IMR-90 (cell line): Measurements from ENCODE around the gene AGK. TPM values are rescaled to one million over a fixed set of nuclear protein-coding genes. Genes with fewer than 3 reads are reported as not detected.

Experiments used
- ATAC-seq: fragments of 200-7000 bp; cut with Tn5 transposase; 2 replicates; pipeline ENCODE4 v1.9.1; 2020; ENCODE audit warnings: low read depth, mild to moderate bottlenecking, moderate library complexity
- BruUV-seq: library from RNA; stranded (reverse); fragments of 400-500 nt; replicated peaks from 2 replicates; lab custom pipeline; 2021; lab: Mats Ljungman, UMichigan
- CTCF ChIA-PET: fragments of 300-600 bp; formaldehyde crosslinking; extraction: SDS; loops from one replicate; lab custom pipeline; 2021; ENCODE audit warnings: antibody characterized with exemption; lab: Yijun Ruan, JAX
- POLR2A ChIA-PET: fragments of 300-600 bp; sonication (Branson Sonifier 250); formaldehyde crosslinking; loops from one replicate; lab custom pipeline; 2022; ENCODE audit warnings: antibody characterized with exemption; ENCODE audit not compliant: unreplicated experiment; lab: Charles Lee
- DNase-seq: peaks from one replicate; pipeline ENCODE4 v3.0.0; 2013
- H2AFZ ChIP-seq: replicated peaks from 2 replicates; pipeline ENCODE3; 2013; ENCODE audit warnings: low read length, mild to moderate bottlenecking; ENCODE audit not compliant: poor library complexity
- H2AK5ac ChIP-seq: 2 replicates; pipeline ENCODE4 v1.6.1; 2013; ENCODE audit warnings: low read depth, low read length, inconsistent platforms
- H2AK9ac ChIP-seq: replicated peaks from 2 replicates; pipeline ENCODE3; 2013; ENCODE audit warnings: mild to moderate bottlenecking, low read depth, low read length, moderate library complexity; ENCODE audit not compliant: poor library complexity
- H2BK120ac ChIP-seq: 2 replicates; pipeline ENCODE4 v1.6.1; 2013; ENCODE audit warnings: low read depth, low read length, inconsistent platforms
- H2BK15ac ChIP-seq: 3 replicates; pipeline ENCODE4 v1.6.1; 2013; ENCODE audit warnings: low read depth, low read length, inconsistent platforms
- H2BK20ac ChIP-seq: 2 replicates; pipeline ENCODE4 v1.6.1; 2013; ENCODE audit warnings: low read depth, mild to moderate bottlenecking, inconsistent platforms, low read length, moderate library complexity
- H2BK5ac ChIP-seq: 2 replicates; pipeline ENCODE4 v1.6.1; 2013; ENCODE audit warnings: mild to moderate bottlenecking, low read depth, low read length, inconsistent platforms; ENCODE audit not compliant: poor library complexity, severe bottlenecking
- H3K14ac ChIP-seq: replicated peaks from 2 replicates; pipeline ENCODE4 v1.6.1; 2013; ENCODE audit warnings: low read depth, low read length, inconsistent platforms
- H3K18ac ChIP-seq: 2 replicates; pipeline ENCODE4 v1.6.1; 2013; ENCODE audit warnings: low read depth, low read length, control low read depth
- H3K23ac ChIP-seq: 2 replicates; pipeline ENCODE4 v1.6.1; 2013; ENCODE audit warnings: low read depth, low read length, inconsistent platforms
- H3K27ac ChIP-seq: 2 replicates; pipeline ENCODE4 v1.5.1; 2013; ENCODE audit warnings: mild to moderate bottlenecking, control low read depth, low read length; ENCODE audit not compliant: insufficient read depth
- H3K27me3 ChIP-seq: 2 replicates; pipeline ENCODE4 v1.6.1; 2013; ENCODE audit warnings: low read length; ENCODE audit not compliant: control insufficient read depth, insufficient read depth
- H3K36me3 ChIP-seq: 2 replicates; pipeline ENCODE4 v1.6.1; 2013; ENCODE audit warnings: low read length, mixed read lengths; ENCODE audit not compliant: control insufficient read depth, insufficient read depth
- H3K4ac ChIP-seq: 2 replicates; pipeline ENCODE4 v1.6.1; 2013; ENCODE audit warnings: low read depth, low read length, inconsistent platforms
- H3K4me1 ChIP-seq: 2 replicates; pipeline ENCODE4 v1.6.1; 2013; ENCODE audit warnings: low read length, mixed read lengths; ENCODE audit not compliant: control insufficient read depth, insufficient read depth
- H3K4me2 ChIP-seq: 2 replicates; pipeline ENCODE4 v1.6.1; 2013; ENCODE audit warnings: low read depth, mild to moderate bottlenecking, control low read depth, low read length, moderate library complexity
- H3K4me3 ChIP-seq: 2 replicates; pipeline ENCODE4 v1.5.1; 2013; ENCODE audit warnings: low read depth, mild to moderate bottlenecking, control low read depth, low read length, moderate library complexity; ENCODE audit not compliant: insufficient read depth
- H3K56ac ChIP-seq: 2 replicates; pipeline ENCODE4 v1.6.1; 2013; ENCODE audit warnings: low read length, inconsistent platforms; ENCODE audit not compliant: insufficient read depth; ENCODE audit errors: extremely low read depth
- H3K79me1 ChIP-seq, 2 experiments: 2 replicates each; pipeline ENCODE4 v1.6.1; 2013; ENCODE audit warnings: low read length in 2 of 2, inconsistent platforms in 1 of 2, low read depth in 1 of 2
- H3K9ac ChIP-seq: 2 replicates; pipeline ENCODE4 v1.6.1; 2013; ENCODE audit warnings: low read depth, low read length, control low read depth
- H3K9me1 ChIP-seq: 2 replicates; pipeline ENCODE4 v1.6.1; 2013; ENCODE audit warnings: low read length, inconsistent platforms; ENCODE audit not compliant: insufficient read depth
- H3K9me3 ChIP-seq: 2 replicates; pipeline ENCODE4 v1.6.1; 2013; ENCODE audit warnings: low read length; ENCODE audit not compliant: control insufficient read depth, insufficient read depth
- H4K20me1 ChIP-seq: 2 replicates; pipeline ENCODE4 v1.6.1; 2013; ENCODE audit warnings: low read length, inconsistent platforms; ENCODE audit not compliant: insufficient read depth
- H4K5ac ChIP-seq: 2 replicates; pipeline ENCODE4 v1.6.1; 2013; ENCODE audit warnings: mild to moderate bottlenecking, low read depth, low read length, control low read depth
- H4K8ac ChIP-seq, 2 experiments: 2 replicates each; pipeline ENCODE4 v1.6.1; 2013; ENCODE audit warnings: low read depth in 2 of 2, low read length in 2 of 2, control low read depth in 1 of 2, inconsistent platforms in 1 of 2
- H4K91ac ChIP-seq: 2 replicates; pipeline ENCODE4 v1.6.1; 2013; ENCODE audit warnings: low read depth, low read length, inconsistent platforms; ENCODE audit not compliant: insufficient read depth
- BHLHE40 ChIP-seq: fragments of 150-350 bp; IDR thresholded peaks from 2 replicates; pipeline ENCODE4 v1.6.1; 2016; ENCODE audit warnings: mild to moderate bottlenecking, low read depth, low read length
- CEBPB ChIP-seq: IDR thresholded peaks from 2 replicates; pipeline ENCODE4 v1.6.1; 2012; ENCODE audit warnings: low read depth, low read length, improper control_type of control experiment
- CHD1 ChIP-seq: IDR thresholded peaks from 2 replicates; pipeline ENCODE4 v1.6.1; 2012; ENCODE audit warnings: low read depth, low read length, improper control_type of control experiment
- CTCF ChIP-seq: conservative IDR thresholded peaks from 2 replicates; pipeline ENCODE4 v1.5.1; 2012; ENCODE audit warnings: mild to moderate bottlenecking, low read depth, low read length, improper control_type of control experiment
- ELK1 ChIP-seq: fragments of 150-350 bp; IDR thresholded peaks from 2 replicates; pipeline ENCODE4 v1.6.1; 2016; ENCODE audit warnings: low read depth, mild to moderate bottlenecking, low read length, moderate library complexity, borderline replicate concordance
- FOS ChIP-seq: fragments of 150-350 bp; IDR thresholded peaks from 2 replicates; pipeline ENCODE4 v1.6.1; 2016; ENCODE audit warnings: low read depth, low read length
- MAFK ChIP-seq: IDR thresholded peaks from 2 replicates; pipeline ENCODE4 v1.6.1; 2012; ENCODE audit warnings: low read depth, low read length, improper control_type of control experiment
- MAZ ChIP-seq: IDR thresholded peaks from 2 replicates; pipeline ENCODE4 v1.6.1; 2012; ENCODE audit warnings: low read depth, mild to moderate bottlenecking, low read length, improper control_type of control experiment, moderate library complexity, borderline replicate concordance
- MXI1 ChIP-seq: IDR thresholded peaks from 2 replicates; pipeline ENCODE4 v1.6.1; 2012; ENCODE audit warnings: low read depth, mild to moderate bottlenecking, low read length, moderate library complexity, borderline replicate concordance
- NFE2L2 ChIP-seq: fragments of 150-350 bp; IDR thresholded peaks from 2 replicates; pipeline ENCODE4 v1.6.1; 2016; ENCODE audit warnings: low read depth, mild to moderate bottlenecking, low read length
- POLR2A ChIP-seq: IDR thresholded peaks from 2 replicates; pipeline ENCODE4 v1.6.1; 2012; ENCODE audit warnings: mild to moderate bottlenecking, low read depth, low read length
- RAD21 ChIP-seq: IDR thresholded peaks from 2 replicates; pipeline ENCODE4 v1.6.1; 2012; ENCODE audit warnings: low read length, improper control_type of control experiment
- RCOR1 ChIP-seq: IDR thresholded peaks from 2 replicates; pipeline ENCODE4 v1.6.1; 2012; ENCODE audit warnings: mild to moderate bottlenecking, low read length, improper control_type of control experiment; ENCODE audit not compliant: insufficient replicate concordance
- RFX5 ChIP-seq: IDR thresholded peaks from 2 replicates; pipeline ENCODE4 v1.8.0; 2012; ENCODE audit warnings: low read depth, mild to moderate bottlenecking, low read length, moderate library complexity
- SMC3 ChIP-seq: fragments of 150-350 bp; IDR thresholded peaks from 2 replicates; pipeline ENCODE4 v1.6.1; 2016; ENCODE audit warnings: low read depth, mild to moderate bottlenecking, antibody characterized with exemption, low read length, moderate library complexity
- USF2 ChIP-seq: fragments of 150-350 bp; IDR thresholded peaks from 2 replicates; pipeline ENCODE4 v1.6.1; 2017; ENCODE audit warnings: mild to moderate bottlenecking, antibody characterized with exemption, low read length, low read depth
- WGBS, 2 experiments: methylation state at CpG; one replicate each; pipeline versions ENCODE4 v1.1.5 to v1.1.7; 2013; ENCODE audit warnings: missing lambda C conversion rate in 2 of 2; ENCODE audit not compliant: insufficient read length in 1 of 2; ENCODE audit errors: extremely low coverage in 2 of 2; 5-methylcytosine and 5-hydroxymethylcytosine counted together
- dilution Hi-C: fragments of 300-500 bp; cut with HindIII; formaldehyde crosslinking; loops from one replicate; pipeline ENCODE4 v1.14.3; 2018; ENCODE audit warnings: low sequenced_read_pairs; ENCODE audit not compliant: unreplicated experiment
- in situ Hi-C: fragments of 300-500 bp; cut with MboI; formaldehyde crosslinking; loops from 3 replicates; pipeline ENCODE4 v1.14.3; 2019; ENCODE audit warnings: low sequenced_read_pairs, inconsistent platforms, mixed read lengths
- intact Hi-C: fragments of 100-400 bp; cut with micrococcal nuclease; formaldehyde crosslinking; loops from 2 replicates; pipeline ENCODE4 v1.10.0; 2022
- polyA plus RNA-seq, 3 experiments: library from polyadenylated mRNA; depleted of rRNA; stranded (reverse); fragments of >200 nt; gene quantifications; 2 replicates each; pipeline ENCODE4 v1.2.3, GENCODE V29; 2012; ENCODE audit warnings: low replicate concordance in 1 of 3
- total RNA-seq: library from RNA; depleted of rRNA; stranded (reverse); fragments of >200 nt; gene quantifications from 2 replicates; pipeline ENCODE4 v1.2.3, GENCODE V29; 2012

The AGK gene
- total and polyA plus RNA-seq, 2 of the 4 experiments (the other 2 are of a cell fraction) = 35.5 to 37.3 TPM

GRCh38 chr7:141590666-141591065 lies 39.5 kb downstream of the AGK start:
- no peak overlapping the region for H2BK5ac ChIP-seq
- H4K20me1 ChIP-seq = no peaks in the 10 kb centered on the region
- no peak overlapping the region for H3K4ac ChIP-seq
- no peak overlapping the region for H3K9ac ChIP-seq
- no peak overlapping the region for H3K18ac ChIP-seq
- H3K9me3 ChIP-seq = no peaks in the 10 kb centered on the region
- H3K23ac ChIP-seq = no peak overlapping the region
- ATAC-seq (no peak), DNase-seq (no peak)
- H3K36me3 ChIP-seq = no peaks in the 10 kb centered on the region; the same call in 1 of the 2 replicates
- H3K14ac ChIP-seq = no peak overlapping the region
- POLR2A ChIA-PET = no interaction called here
- no peak overlapping the region for H2AK9ac ChIP-seq
- H3K27me3 ChIP-seq = no peaks in the 10 kb centered on the region
- H4K5ac ChIP-seq = no peak overlapping the region
- H2BK15ac ChIP-seq = no peak overlapping the region
- intact Hi-C loops = no loop called here
- H3K56ac ChIP-seq = no peak overlapping the region
- CTCF ChIA-PET = no interaction called here
- H2AK5ac ChIP-seq = no peak overlapping the region
- H2BK20ac ChIP-seq = no peak overlapping the region
- H4K91ac ChIP-seq = no peak overlapping the region
- whole genome bisulfite sequencing, 2 experiments = no CpG with 5 or more reads among the region's 3 CpGs
- H3K9me1 ChIP-seq = peaks cover 10% of the 10 kb centered on the region
- BruUV-seq = no TSS peak
- no peak overlapping the region for H2BK120ac ChIP-seq
- no peak for TF ChIP-seq ELK1
- no peak for TF ChIP-seq MXI1
- TF ChIP-seq MAFK = no peak
- TF ChIP-seq FOS = no peak
- TF ChIP-seq RCOR1 = no peak
- TF ChIP-seq CTCF = no peak
- no peak for TF ChIP-seq RFX5
- TF ChIP-seq USF2 = no peak
- no peak for TF ChIP-seq RAD21
- no peak for TF ChIP-seq BHLHE40
- no peak for TF ChIP-seq SMC3
- TF ChIP-seq POLR2A = no peak
- no peak for TF ChIP-seq CHD1
- TF ChIP-seq MAZ = no peak
- no peak for TF ChIP-seq CEBPB
- TF ChIP-seq NFE2L2 = no peak
- peaks cover 12 to 21% of the 10 kb centered on the region in 2 experiments; a peak in 3 of 4 replicates for H3K79me1 ChIP-seq
- no peak overlapping the region for H3K27ac ChIP-seq
- no peak overlapping the region for H3K4me3 ChIP-seq
- H3K4me2 ChIP-seq = no peak overlapping the region
- H2AFZ ChIP-seq = no peak overlapping the region
- in situ Hi-C loops = no loop called here
- H4K8ac ChIP-seq = no peak overlapping the region
- dilution Hi-C loops = no loop called here
- peaks cover 7% of the 10 kb centered on the region for H3K4me1 ChIP-seq
